Activated CD8-positive, alpha-beta memory T cell treated with anti-CD3 and anti-CD28 coated beads, Interleukin-2, amount 50 U/mL, for 48 hours (primary cell): Measurements from ENCODE around the gene WAPL.
"Not testable (repeated sequence)": the region's sequence is repeated elsewhere in the genome, so short reads cannot be mapped to it uniquely, and the experiment has no call there.

ENCODE experiments used
- DNase-seq: peaks from one replicate; pipeline ENCODE4 v3.0.0-alpha.2; 2020

WAPL gene, protein sequence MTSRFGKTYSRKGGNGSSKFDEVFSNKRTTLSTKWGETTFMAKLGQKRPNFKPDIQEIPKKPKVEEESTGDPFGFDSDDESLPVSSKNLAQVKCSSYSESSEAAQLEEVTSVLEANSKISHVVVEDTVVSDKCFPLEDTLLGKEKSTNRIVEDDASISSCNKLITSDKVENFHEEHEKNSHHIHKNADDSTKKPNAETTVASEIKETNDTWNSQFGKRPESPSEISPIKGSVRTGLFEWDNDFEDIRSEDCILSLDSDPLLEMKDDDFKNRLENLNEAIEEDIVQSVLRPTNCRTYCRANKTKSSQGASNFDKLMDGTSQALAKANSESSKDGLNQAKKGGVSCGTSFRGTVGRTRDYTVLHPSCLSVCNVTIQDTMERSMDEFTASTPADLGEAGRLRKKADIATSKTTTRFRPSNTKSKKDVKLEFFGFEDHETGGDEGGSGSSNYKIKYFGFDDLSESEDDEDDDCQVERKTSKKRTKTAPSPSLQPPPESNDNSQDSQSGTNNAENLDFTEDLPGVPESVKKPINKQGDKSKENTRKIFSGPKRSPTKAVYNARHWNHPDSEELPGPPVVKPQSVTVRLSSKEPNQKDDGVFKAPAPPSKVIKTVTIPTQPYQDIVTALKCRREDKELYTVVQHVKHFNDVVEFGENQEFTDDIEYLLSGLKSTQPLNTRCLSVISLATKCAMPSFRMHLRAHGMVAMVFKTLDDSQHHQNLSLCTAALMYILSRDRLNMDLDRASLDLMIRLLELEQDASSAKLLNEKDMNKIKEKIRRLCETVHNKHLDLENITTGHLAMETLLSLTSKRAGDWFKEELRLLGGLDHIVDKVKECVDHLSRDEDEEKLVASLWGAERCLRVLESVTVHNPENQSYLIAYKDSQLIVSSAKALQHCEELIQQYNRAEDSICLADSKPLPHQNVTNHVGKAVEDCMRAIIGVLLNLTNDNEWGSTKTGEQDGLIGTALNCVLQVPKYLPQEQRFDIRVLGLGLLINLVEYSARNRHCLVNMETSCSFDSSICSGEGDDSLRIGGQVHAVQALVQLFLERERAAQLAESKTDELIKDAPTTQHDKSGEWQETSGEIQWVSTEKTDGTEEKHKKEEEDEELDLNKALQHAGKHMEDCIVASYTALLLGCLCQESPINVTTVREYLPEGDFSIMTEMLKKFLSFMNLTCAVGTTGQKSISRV (N-terminal part only)

GRCh38 chr10:86521678-86522509, at the start of gene WAPL:
WAPL (minus strand) TSS chr10:86521792; CDS start chr10:86518069, 3,723 bp downstream.
- peak; percentile 97 for DNase-seq

- no peak for DNase-seq
Measured at GRCh38 chr10:86569335-86569734, 47.7 kb upstream of the WAPL start.

DNA sequence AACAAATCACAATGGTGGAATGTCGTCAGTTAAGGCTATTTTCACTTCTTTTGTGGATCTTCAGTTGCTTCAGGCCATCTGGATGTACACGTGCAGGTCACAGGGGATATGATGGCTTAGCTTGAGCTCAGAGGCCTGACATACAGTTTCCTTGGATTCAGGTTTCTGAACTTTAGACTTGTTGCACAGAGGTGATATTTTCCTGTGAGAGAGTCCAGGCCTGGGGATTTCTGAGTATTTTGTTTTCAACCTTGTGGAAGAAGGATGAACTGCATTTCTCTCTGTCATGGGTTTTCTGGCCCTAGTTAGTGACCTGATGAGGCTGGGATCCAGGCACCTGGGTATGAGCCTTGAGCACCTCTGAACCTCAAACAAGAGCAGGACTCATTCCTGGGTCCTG, 44.9 kb upstream of the WAPL start:
- DNase-seq = not testable (repeated sequence)

DNA sequence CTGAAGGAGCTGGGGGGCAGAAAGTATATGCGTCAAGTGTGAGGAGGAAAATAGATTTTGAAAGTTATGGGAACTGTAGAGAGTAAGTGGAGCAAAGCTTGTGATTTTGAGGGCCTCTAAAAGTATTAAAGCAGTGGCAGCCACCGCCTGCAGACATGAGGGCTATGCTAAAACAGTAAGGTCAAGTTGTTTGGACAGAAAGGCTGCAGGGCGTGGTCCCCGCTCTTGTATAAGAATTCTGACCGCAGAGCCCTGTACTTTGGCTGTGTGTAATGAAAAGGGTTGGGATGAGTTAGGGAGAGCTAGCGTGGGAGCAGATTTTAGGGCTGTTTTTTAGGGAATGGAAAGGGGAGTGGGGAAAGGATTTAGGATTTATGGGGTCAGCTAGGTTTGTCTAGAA, 41.7 kb upstream of the WAPL start:
- not testable (repeated sequence) for DNase-seq

GRCh38 chr10:86558695-86559094, 37.1 kb upstream of the WAPL start:
- not testable (repeated sequence) for DNase-seq

GRCh38 chr10:86556933-86557649, 35.5 kb upstream of the WAPL start:
- no peak for DNase-seq

DNA sequence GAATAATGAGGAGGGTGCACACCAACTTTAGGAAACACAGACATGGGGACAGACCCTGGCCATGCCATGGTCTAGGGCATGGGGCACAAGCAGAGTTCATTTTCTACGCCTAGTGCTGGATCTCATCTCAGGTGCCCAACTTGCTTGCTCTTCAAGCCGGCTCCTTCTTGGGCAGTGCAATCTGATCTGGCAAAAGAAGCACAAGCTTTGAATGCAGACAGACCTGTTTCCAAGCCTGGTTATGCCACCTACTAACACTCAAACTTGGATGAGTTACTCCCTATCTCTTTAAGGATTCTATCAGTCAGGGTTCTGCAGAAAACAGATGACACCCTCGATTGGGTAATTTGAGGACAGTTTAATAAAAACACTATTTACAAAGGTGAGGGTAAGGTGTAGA, 34.9 kb upstream of the WAPL start:
- DNase-seq = no peak

GRCh38 chr10:86553639-86554038, 32.0 kb upstream of the WAPL start:
- no peak for DNase-seq

DNA sequence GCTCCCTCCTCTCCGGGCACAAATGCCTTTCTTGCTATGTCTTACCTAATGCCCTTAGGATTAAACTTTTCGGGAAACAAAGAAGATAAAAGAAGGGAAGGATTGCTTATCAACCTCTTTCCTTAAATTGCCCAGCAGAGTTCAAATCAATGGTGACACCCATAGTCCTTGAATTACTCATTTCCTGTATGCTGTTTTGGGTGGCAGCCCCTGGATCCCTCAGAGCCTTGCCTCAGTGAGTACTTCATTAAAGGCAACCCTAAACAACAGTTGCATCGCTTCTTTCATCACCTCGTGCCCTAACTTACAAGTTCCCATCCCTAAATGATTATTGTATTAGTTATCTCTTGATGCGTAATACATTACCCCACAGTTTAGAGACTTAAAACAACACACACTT, 31.6 kb upstream of the WAPL start:
- no peak for DNase-seq

DNA sequence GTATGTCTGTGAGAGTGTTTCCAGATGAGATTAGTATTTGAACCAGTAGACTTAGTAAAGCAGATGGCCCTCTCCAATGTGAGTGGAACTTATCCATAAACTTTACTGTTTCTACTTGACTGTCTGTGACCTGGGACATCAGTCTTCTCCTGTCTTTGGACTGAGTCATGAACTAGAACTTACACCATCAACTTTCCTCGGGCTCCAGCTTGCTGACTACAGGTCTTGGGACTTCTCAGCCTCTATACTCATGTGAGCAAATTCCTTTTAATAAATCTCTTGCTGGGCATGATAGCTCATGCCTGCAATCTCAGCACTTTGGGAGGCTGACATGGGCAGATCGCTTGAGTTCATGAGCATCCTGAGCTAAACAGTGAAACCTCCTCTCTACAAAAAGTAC, 25.7 kb upstream of the WAPL start:
- no peak for DNase-seq

GRCh38 chr10:86545101-86545500, 23.5 kb upstream of the WAPL start:
- no peak for DNase-seq

- DNase-seq = no peak
Measured at GRCh38 chr10:86540016-86540415, 18.4 kb upstream of the WAPL start.

DNA sequence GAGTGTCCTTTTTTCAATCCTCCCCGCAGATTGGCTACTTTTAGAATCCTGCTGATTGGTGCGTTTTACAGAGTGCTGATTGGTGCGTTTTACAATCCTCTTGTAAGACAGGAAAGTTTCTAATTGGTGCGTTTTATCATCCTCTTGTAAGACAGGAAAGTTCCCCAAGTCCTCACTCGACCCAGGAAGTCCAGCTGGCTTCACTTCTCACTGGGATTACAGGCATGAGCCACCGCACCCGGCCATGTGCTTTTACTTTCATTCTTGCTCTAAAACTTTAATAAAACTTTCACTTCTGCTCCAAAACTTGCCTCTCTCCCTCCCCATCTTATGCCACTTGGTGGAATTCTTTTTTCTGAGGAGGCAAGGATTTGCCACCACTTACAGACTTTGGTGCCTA, 17.0 kb upstream of the WAPL start:
- DNase-seq = no peak

GRCh38 chr10:86538040-86538439, 16.4 kb upstream of the WAPL start:
- DNase-seq = not testable (repeated sequence)

- peak; percentile 73 for DNase-seq
Measured at GRCh38 chr10:86536294-86536861, 14.8 kb upstream of the WAPL start.

GRCh38 chr10:86535132-86535882, 13.7 kb upstream of the WAPL start:
- DNase-seq = no peak

- DNase-seq = no peak
Measured at GRCh38 chr10:86533328-86533727, 11.7 kb upstream of the WAPL start.

GRCh38 chr10:86528736-86529135, 7.1 kb upstream of the WAPL start:
- not testable (repeated sequence) for DNase-seq

DNA sequence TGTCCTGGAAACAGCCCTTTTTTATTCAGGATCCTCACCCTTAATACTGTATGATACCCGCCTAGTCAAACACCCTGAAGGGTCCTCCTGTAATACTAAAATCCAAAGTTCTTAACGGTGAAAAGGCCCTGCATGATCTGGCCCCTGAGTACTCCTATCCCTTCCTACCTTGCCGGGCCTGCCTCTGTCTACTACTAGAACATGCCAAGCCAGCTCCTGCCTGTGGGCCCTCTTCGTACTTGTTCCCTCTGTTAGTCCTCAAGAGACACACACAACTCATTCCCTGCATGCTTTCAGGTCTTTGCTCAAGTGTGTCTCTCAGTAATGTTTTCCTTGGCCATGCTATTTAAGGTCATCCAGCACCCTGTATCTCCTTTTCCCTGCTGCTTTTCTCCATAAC, 5.0 kb upstream of the WAPL start:
- no peak for DNase-seq

DNA sequence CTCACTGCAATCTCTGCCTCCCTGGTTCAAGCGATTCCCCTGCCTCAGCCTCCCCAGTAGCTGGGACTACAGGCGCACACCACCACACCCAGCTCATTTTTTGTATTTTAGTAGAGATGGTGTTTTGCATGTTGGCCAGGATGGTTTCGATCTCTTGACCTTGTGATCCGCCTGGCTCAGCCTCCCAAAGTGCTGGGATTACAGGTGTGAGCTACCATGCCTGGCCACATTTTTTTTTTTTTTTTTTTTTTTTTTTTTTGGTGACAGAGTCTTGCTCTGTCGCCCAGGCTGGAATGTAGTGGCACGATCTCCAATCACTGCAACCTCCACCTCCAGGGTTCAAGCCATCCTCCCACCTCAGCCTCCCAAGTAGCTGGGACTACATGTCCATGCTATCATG, 4.1 kb upstream of the WAPL start:
- DNase-seq = not testable (repeated sequence)
